HepG2 (cell line): ENCODE results near the gene WDR47. TPM values are rescaled to one million over a fixed set of nuclear protein-coding genes. Genes with fewer than 3 reads are reported as not detected.

Experiments
- ARID2 ChIP-seq: sonication (generic); formaldehyde crosslinking; IDR thresholded peaks from 2 replicates; pipeline ENCODE4 v1.8.1; 2022; ENCODE audit warnings: mild to moderate bottlenecking, missing genetic modification reagents, borderline replicate concordance
- HHEX ChIP-seq: IDR thresholded peaks from 2 replicates; pipeline ENCODE4 v1.6.1; 2016; ENCODE audit warnings: control low read depth
- HOXD1 ChIP-seq: sonication (generic); formaldehyde crosslinking; IDR thresholded peaks from 2 replicates; pipeline ENCODE4 v1.5.0; 2020; ENCODE audit warnings: missing genetic modification reagents
- MIER2 ChIP-seq: IDR thresholded peaks from 2 replicates; pipeline ENCODE4 v1.6.1; 2016; ENCODE audit warnings: missing biosample characterization, missing genetic modification reagents
- MTF1 ChIP-seq: sonication (generic); formaldehyde crosslinking; IDR thresholded peaks from 2 replicates; pipeline ENCODE4 v1.5.0; 2020; ENCODE audit warnings: missing genetic modification reagents
- POLR2AphosphoS2 ChIP-seq: IDR thresholded peaks from 2 replicates; pipeline ENCODE4 v1.6.1; 2011; ENCODE audit warnings: low read depth, low read length, improper control_type of control experiment
- SETDB1 ChIP-seq: sonication (generic); formaldehyde crosslinking; IDR thresholded peaks from 2 replicates; pipeline ENCODE4 v1.5.1; 2020; ENCODE audit warnings: missing genetic modification reagents, mild to moderate bottlenecking, borderline replicate concordance
- SP140L ChIP-seq: sonication (generic); formaldehyde crosslinking; IDR thresholded peaks from 2 replicates; pipeline ENCODE4 v1.4.0; 2020; ENCODE audit warnings: missing genetic modification reagents, borderline replicate concordance
- TEAD2 ChIP-seq: sonication (generic); formaldehyde crosslinking; IDR thresholded peaks from 2 replicates; pipeline ENCODE4 v1.9.0; 2021; ENCODE audit warnings: missing genetic modification reagents
- TFDP1 ChIP-seq: IDR thresholded peaks from 2 replicates; pipeline ENCODE4 v1.6.1; 2016; ENCODE audit warnings: missing compliant biosample characterization, missing genetic modification reagents, borderline replicate concordance
- ZNF207 ChIP-seq: fragments of 450-650 bp; IDR thresholded peaks from 2 replicates; pipeline ENCODE4 v1.6.1; 2016; ENCODE audit warnings: antibody characterized with exemption, borderline replicate concordance
- ZNF292 ChIP-seq: sonication (generic); formaldehyde crosslinking; IDR thresholded peaks from 2 replicates; pipeline ENCODE4 v1.8.1; 2022; ENCODE audit warnings: mild to moderate bottlenecking, low read depth, missing genetic modification reagents, borderline replicate concordance
- ZNF468 ChIP-seq: sonication (generic); formaldehyde crosslinking; IDR thresholded peaks from 2 replicates; pipeline ENCODE4 v1.8.0; 2022; ENCODE audit warnings: mild to moderate bottlenecking, moderate library complexity, missing genetic modification reagents
- ZNF616 ChIP-seq: sonication (generic); formaldehyde crosslinking; IDR thresholded peaks from 2 replicates; pipeline ENCODE4 v1.5.0; 2020; ENCODE audit warnings: low read depth, mild to moderate bottlenecking, missing genetic modification reagents
- ZNF724P ChIP-seq: sonication (generic); formaldehyde crosslinking; IDR thresholded peaks from 2 replicates; pipeline ENCODE4 v1.8.0; 2022; ENCODE audit warnings: missing genetic modification reagents, borderline replicate concordance
- ZNF850 ChIP-seq: sonication (generic); formaldehyde crosslinking; conservative IDR thresholded peaks from 2 replicates; pipeline ENCODE4 v1.9.0; 2021; ENCODE audit warnings: mild to moderate bottlenecking, missing genetic modification reagents
- polyA plus RNA-seq, 8 experiments: library from polyadenylated mRNA; depleted of rRNA in 3 of 8; stranded (reverse) in 7 of 8; unstranded in 1 of 8; fragments of >200 nt; fragmentation: Illumina TruSeq in 4 of 8; extraction: Trizol in 4 of 8; gene quantifications; 2 replicates each; pipeline versions ENCODE4 v1.2.1 to v1.2.3, GENCODE V29; 2011 to 2016; ENCODE audit warnings: low read depth in 4 of 8, missing spikeins in 1 of 8, mixed read lengths in 1 of 8; ENCODE audit not compliant: insufficient read depth in 1 of 8
- total RNA-seq, 5 experiments: library from RNA; depleted of rRNA; stranded (reverse); fragments of >200 nt; fragmentation: Illumina TruSeq; extraction: Trizol; gene quantifications; 2 replicates each; pipeline ENCODE4 v1.2.3, GENCODE V29; 2016; ENCODE audit warnings: low read depth in 1 of 5
- TF ChIP-seq, protein P1 (sequence below): IDR thresholded peaks from 2 replicates; pipeline ENCODE4 v1.6.1; 2016; ENCODE audit warnings: low read depth, missing genetic modification reagents, missing compliant biosample characterization
- TF ChIP-seq, protein P2 (sequence below): sonication (generic); formaldehyde crosslinking; IDR thresholded peaks from 2 replicates; pipeline ENCODE4 v1.8.0; 2022; ENCODE audit warnings: missing genetic modification reagents, mild to moderate bottlenecking, moderate library complexity, borderline replicate concordance
- TF ChIP-seq, protein P3 (sequence below): sonication (generic); formaldehyde crosslinking; IDR thresholded peaks from 2 replicates; pipeline ENCODE4 v1.8.0; 2022; ENCODE audit warnings: low read depth, missing genetic modification reagents

The WDR47 gene
- total and polyA plus RNA-seq, 2 of the 13 experiments (the other 11 are each of a cell fraction or from before 2014, with no cell fraction given): 4.3 to 5.9 TPM

- TF ChIP-seq TFDP1 (CRISPR knock-in tag): 0 out of 2 replicates have a peak, but pooled peaks have one; percentile 44
- TF ChIP-seq, protein P1, sequence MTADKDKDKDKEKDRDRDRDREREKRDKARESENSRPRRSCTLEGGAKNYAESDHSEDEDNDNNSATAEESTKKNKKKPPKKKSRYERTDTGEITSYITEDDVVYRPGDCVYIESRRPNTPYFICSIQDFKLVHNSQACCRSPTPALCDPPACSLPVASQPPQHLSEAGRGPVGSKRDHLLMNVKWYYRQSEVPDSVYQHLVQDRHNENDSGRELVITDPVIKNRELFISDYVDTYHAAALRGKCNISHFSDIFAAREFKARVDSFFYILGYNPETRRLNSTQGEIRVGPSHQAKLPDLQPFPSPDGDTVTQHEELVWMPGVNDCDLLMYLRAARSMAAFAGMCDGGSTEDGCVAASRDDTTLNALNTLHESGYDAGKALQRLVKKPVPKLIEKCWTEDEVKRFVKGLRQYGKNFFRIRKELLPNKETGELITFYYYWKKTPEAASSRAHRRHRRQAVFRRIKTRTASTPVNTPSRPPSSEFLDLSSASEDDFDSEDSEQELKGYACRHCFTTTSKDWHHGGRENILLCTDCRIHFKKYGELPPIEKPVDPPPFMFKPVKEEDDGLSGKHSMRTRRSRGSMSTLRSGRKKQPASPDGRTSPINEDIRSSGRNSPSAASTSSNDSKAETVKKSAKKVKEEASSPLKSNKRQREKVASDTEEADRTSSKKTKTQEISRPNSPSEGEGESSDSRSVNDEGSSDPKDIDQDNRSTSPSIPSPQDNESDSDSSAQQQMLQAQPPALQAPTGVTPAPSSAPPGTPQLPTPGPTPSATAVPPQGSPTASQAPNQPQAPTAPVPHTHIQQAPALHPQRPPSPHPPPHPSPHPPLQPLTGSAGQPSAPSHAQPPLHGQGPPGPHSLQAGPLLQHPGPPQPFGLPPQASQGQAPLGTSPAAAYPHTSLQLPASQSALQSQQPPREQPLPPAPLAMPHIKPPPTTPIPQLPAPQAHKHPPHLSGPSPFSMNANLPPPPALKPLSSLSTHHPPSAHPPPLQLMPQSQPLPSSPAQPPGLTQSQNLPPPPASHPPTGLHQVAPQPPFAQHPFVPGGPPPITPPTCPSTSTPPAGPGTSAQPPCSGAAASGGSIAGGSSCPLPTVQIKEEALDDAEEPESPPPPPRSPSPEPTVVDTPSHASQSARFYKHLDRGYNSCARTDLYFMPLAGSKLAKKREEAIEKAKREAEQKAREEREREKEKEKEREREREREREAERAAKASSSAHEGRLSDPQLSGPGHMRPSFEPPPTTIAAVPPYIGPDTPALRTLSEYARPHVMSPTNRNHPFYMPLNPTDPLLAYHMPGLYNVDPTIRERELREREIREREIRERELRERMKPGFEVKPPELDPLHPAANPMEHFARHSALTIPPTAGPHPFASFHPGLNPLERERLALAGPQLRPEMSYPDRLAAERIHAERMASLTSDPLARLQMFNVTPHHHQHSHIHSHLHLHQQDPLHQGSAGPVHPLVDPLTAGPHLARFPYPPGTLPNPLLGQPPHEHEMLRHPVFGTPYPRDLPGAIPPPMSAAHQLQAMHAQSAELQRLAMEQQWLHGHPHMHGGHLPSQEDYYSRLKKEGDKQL (CRISPR knock-in tag): 0 out of 2 replicates have a peak, but pooled peaks have one; percentile 38
- TF ChIP-seq SP140L: peak; percentile 95; the same call in 1 of the 2 replicates
- TF ChIP-seq SETDB1 (CRISPR knock-in tag): no peak
- TF ChIP-seq POLR2AphosphoS2: peak; percentile 100
- no peak for TF ChIP-seq ZNF724P (CRISPR knock-in tag)
- TF ChIP-seq, protein P2, sequence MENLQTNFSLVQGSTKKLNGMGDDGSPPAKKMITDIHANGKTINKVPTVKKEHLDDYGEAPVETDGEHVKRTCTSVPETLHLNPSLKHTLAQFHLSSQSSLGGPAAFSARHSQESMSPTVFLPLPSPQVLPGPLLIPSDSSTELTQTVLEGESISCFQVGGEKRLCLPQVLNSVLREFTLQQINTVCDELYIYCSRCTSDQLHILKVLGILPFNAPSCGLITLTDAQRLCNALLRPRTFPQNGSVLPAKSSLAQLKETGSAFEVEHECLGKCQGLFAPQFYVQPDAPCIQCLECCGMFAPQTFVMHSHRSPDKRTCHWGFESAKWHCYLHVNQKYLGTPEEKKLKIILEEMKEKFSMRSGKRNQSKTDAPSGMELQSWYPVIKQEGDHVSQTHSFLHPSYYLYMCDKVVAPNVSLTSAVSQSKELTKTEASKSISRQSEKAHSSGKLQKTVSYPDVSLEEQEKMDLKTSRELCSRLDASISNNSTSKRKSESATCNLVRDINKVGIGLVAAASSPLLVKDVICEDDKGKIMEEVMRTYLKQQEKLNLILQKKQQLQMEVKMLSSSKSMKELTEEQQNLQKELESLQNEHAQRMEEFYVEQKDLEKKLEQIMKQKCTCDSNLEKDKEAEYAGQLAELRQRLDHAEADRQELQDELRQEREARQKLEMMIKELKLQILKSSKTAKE (CRISPR knock-in tag): no peak
- no peak for TF ChIP-seq ZNF207
- peak; percentile 31; the same call in 1 of the 2 replicates for TF ChIP-seq HHEX (CRISPR knock-in tag)
- peak; percentile 57; the same call in 1 of the 2 replicates for TF ChIP-seq MIER2 (CRISPR knock-in tag)
- TF ChIP-seq ZNF468: no peak
- TF ChIP-seq ZNF616: no peak
- TF ChIP-seq ZNF850 (CRISPR knock-in tag): no peak
- TF ChIP-seq MTF1: no peak
- peak; percentile 94 for TF ChIP-seq ARID2 (CRISPR knock-in tag)
- peak; percentile 83; the same call in 1 of the 2 replicates for TF ChIP-seq HOXD1 (CRISPR knock-in tag)
- no peak for TF ChIP-seq TEAD2 (CRISPR knock-in tag)
- TF ChIP-seq, protein P3, sequence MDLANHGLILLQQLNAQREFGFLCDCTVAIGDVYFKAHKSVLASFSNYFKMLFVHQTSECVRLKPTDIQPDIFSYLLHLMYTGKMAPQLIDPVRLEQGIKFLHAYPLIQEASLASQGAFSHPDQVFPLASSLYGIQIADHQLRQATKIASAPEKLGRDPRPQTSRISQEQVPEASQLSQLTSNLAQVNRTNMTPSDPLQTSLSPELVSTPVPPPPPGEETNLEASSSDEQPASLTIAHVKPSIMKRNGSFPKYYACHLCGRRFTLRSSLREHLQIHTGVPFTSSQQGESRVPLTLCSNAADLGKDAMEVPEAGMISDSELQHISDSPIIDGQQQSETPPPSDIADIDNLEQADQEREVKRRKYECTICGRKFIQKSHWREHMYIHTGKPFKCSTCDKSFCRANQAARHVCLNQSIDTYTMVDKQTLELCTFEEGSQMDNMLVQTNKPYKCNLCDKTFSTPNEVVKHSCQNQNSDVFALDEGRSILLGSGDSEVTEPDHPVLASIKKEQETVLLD (CRISPR knock-in tag): peak; percentile 62; the same call in 1 of the 2 replicates
- TF ChIP-seq ZNF292 (CRISPR knock-in tag): peak; percentile 75
Observed at GRCh38 chr1:109090196-109091077, 48.5 kb upstream of the WDR47 start, which contains the start of gene TMEM167B (continued).
